Natural killer cell (primary cell): ENCODE data around the gene MICB. TPM values are rescaled to one million over a fixed set of nuclear protein-coding genes. Genes with fewer than 3 reads are reported as not detected.
"Not testable (repeated sequence)": the region's sequence is repeated elsewhere in the genome, so short reads cannot be mapped to it uniquely, and the experiment has no call there.

ENCODE experiments used
- ATAC-seq, 3 donors: fragments of 150-1000 bp in 2 of 3; fragments of 200-7000 bp in 1 of 3; cut with Tn5 transposase; 1 replicate in 1 of 3; 2 replicates in 2 of 3; pipeline ENCODE4 v1.10.0; 2021; ENCODE audit warnings: mild to moderate bottlenecking in 2 of 3, moderate library complexity in 2 of 3
- DNase-seq, 2 donors: peaks; one replicate each; pipeline versions ENCODE4 v3.0.0 to v3.0.0-alpha.2; 2013 to 2021; ENCODE audit warnings: mixed read lengths in 1 of 2
- H3K27ac ChIP-seq: one replicate; pipeline ENCODE4 v1.5.1; 2013; ENCODE audit warnings: mild to moderate bottlenecking, low read length
- H3K27me3 ChIP-seq: one replicate; pipeline ENCODE4 v1.6.1; 2013; ENCODE audit warnings: low read length; ENCODE audit not compliant: control insufficient read depth, insufficient read depth
- H3K36me3 ChIP-seq: one replicate; pipeline ENCODE4 v1.6.1; 2013; ENCODE audit warnings: low read length; ENCODE audit not compliant: control insufficient read depth, insufficient read depth
- H3K4me1 ChIP-seq: one replicate; pipeline ENCODE4 v1.6.1; 2013; ENCODE audit warnings: low read length; ENCODE audit not compliant: control insufficient read depth, insufficient read depth
- H3K4me3 ChIP-seq: one replicate; pipeline ENCODE4 v1.5.1; 2013; ENCODE audit warnings: low read length
- H3K9me3 ChIP-seq: one replicate; pipeline ENCODE4 v1.6.1; 2013; ENCODE audit warnings: low read length; ENCODE audit not compliant: control insufficient read depth, insufficient read depth
- H3K27ac Mint-ChIP-seq, 2 donors: one replicate each; pipeline ENCODE4 v1.8.0; 2022; ENCODE audit warnings: mild to moderate bottlenecking in 2 of 2, mixed read lengths in 2 of 2, moderate library complexity in 1 of 2
- H3K27me3 Mint-ChIP-seq, 2 donors: one replicate each; pipeline ENCODE4 v1.8.0; 2022; ENCODE audit warnings: low read depth in 2 of 2, mixed read lengths in 2 of 2
- H3K36me3 Mint-ChIP-seq: one replicate; pipeline ENCODE4 v1.8.0; 2022; ENCODE audit warnings: mixed read lengths
- H3K4me1 Mint-ChIP-seq, 2 donors: one replicate each; pipeline ENCODE4 v1.8.0; 2022; ENCODE audit warnings: mixed read lengths in 2 of 2
- H3K4me3 Mint-ChIP-seq: one replicate; pipeline ENCODE4 v1.8.0; 2022; ENCODE audit warnings: mild to moderate bottlenecking, moderate library complexity, mixed read lengths
- H3K9me3 Mint-ChIP-seq, 2 donors: one replicate each; pipeline ENCODE4 v1.8.0; 2022; ENCODE audit warnings: mixed read lengths in 2 of 2
- WGBS: methylation state at CpG from one replicate; pipeline ENCODE4 v1.1.7; 2013; ENCODE audit warnings: missing lambda C conversion rate; ENCODE audit not compliant: insufficient coverage; 5-methylcytosine and 5-hydroxymethylcytosine counted together
- intact Hi-C: fragments of 100-400 bp; cut with micrococcal nuclease; formaldehyde crosslinking; loops from one replicate; pipeline ENCODE4 v1.14.2; 2022
- total RNA-seq, 4 donors: library from RNA; stranded (reverse); fragments of 120-200 nt in 1 of 4; gene quantifications; one replicate each; pipeline versions ENCODE4 v1.2.3 to v1.2.4, GENCODE V29; 2013 to 2022
- TF ChIP-seq, protein P1 (sequence below): fragments of 200-600 bp; IDR thresholded peaks from one replicate; pipeline ENCODE4 v1.8.0; 2022; ENCODE audit warnings: antibody characterized with exemption

The MICB gene
- total RNA-seq, 3 donors from 2014 or later (not counting 1 experiment from before 2014, with no cell fraction given), result 33.5 to 39.0 (median 37.6) TPM

DNA sequence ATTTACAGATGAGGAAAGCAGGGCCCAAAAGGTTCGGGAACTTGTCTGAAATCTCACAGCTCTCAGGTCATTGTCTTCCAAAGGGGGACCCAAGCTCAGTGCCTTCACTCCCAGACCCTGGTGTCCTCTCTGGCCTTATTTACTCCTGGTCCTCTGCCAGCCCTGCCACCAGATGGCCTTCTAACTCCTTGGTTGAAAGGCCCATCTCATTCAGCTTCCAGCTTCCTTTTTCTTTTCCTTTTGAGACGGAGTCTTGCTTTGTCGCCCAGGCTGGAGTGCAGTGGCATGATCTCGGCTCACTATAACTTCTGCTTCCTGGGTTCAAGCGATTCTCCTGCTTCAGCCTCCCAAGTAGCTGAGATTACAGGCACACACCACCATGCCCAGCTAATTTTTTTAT is 53.4 kb downstream of the MICB start:
- H3K9me3 Mint-ChIP-seq, result not testable (repeated sequence)
- intact Hi-C loops, result loop anchor here (1.0 kb wide), 1 partner anchor 47 kb away; no protein-coding TSS in a partner anchor

DNA sequence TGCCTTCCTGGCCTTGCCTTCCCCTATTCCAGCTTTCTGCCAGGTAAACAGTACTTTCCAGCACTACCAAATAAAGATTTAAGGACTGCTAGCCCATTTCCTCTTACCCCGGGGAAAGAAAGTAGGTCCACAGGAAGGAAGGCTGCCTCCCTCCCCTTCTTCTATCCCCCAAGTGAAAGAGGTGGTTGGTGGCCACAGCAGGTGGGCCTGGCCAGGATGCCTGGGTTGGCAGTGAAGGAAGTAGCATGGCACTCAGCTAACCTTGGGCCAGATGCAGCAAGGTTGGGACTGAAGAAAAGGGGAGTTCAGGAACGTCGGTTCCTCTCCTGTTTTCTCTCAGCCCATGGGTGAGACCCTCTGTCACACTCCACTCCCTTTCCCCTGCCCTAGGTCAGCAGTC is 58.4 kb downstream of the MICB start:
- H3K36me3 Mint-ChIP-seq, result no peaks in the 10 kb centered on the region
- no peak overlapping the region for H3K4me3 ChIP-seq
- ATAC-seq (no peak), DNase-seq (peak in 1 of 2 donors; percentile 34)
- H3K27ac Mint-ChIP-seq, result peak overlapping the region in 1 of 2 donors; percentile 65
- no peaks in the 10 kb centered on the region for H3K36me3 ChIP-seq
- TF ChIP-seq, protein P1, sequence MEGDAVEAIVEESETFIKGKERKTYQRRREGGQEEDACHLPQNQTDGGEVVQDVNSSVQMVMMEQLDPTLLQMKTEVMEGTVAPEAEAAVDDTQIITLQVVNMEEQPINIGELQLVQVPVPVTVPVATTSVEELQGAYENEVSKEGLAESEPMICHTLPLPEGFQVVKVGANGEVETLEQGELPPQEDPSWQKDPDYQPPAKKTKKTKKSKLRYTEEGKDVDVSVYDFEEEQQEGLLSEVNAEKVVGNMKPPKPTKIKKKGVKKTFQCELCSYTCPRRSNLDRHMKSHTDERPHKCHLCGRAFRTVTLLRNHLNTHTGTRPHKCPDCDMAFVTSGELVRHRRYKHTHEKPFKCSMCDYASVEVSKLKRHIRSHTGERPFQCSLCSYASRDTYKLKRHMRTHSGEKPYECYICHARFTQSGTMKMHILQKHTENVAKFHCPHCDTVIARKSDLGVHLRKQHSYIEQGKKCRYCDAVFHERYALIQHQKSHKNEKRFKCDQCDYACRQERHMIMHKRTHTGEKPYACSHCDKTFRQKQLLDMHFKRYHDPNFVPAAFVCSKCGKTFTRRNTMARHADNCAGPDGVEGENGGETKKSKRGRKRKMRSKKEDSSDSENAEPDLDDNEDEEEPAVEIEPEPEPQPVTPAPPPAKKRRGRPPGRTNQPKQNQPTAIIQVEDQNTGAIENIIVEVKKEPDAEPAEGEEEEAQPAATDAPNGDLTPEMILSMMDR, result no peak
- H3K27ac ChIP-seq, result no peak overlapping the region
- no peak overlapping the region for H3K4me3 Mint-ChIP-seq
- no peaks in the 10 kb centered on the region for H3K27me3 ChIP-seq
- 31% methylated on average over 2 of the region's 3 CpGs for WGBS
- no peaks in the 10 kb centered on the region for H3K9me3 Mint-ChIP-seq
- no peaks in the 10 kb centered on the region for H3K27me3 Mint-ChIP-seq
- peaks cover 40 to 49% of the 10 kb centered on the region in 2 donors for H3K4me1 Mint-ChIP-seq
- no peaks in the 10 kb centered on the region for H3K9me3 ChIP-seq
- intact Hi-C loops, result loop anchor here (5.0 kb wide), 1 partner anchor 106 kb away; the partner anchor contains the start of genes C6orf47 and GPANK1
- H3K4me1 ChIP-seq, result peaks cover 60% of the 10 kb centered on the region

More for the DNA sequence above, 53.4 kb downstream of the MICB start:
- DNase-seq (peak; percentile 57 to 86), ATAC-seq (peak; percentile 40 to 63 (median 41))
- peaks cover 28 to 39% of the 10 kb centered on the region in 2 donors for H3K4me1 Mint-ChIP-seq
- TF ChIP-seq, protein P1, result peak; percentile 66
- peaks cover 38% of the 10 kb centered on the region for H3K4me1 ChIP-seq
- 11% methylated on average over 5 of the region's 5 CpGs for WGBS
- H3K36me3 ChIP-seq, H3K9me3 ChIP-seq, H3K27ac ChIP-seq, H3K27me3 Mint-ChIP-seq, H3K27me3 ChIP-seq, H3K4me3 ChIP-seq, H3K36me3 Mint-ChIP-seq: not testable (repeated sequence)
- peak overlapping the region; percentile 38 to 80 for H3K27ac Mint-ChIP-seq
- H3K4me3 Mint-ChIP-seq, result peak overlapping the region; percentile 6

DNA sequence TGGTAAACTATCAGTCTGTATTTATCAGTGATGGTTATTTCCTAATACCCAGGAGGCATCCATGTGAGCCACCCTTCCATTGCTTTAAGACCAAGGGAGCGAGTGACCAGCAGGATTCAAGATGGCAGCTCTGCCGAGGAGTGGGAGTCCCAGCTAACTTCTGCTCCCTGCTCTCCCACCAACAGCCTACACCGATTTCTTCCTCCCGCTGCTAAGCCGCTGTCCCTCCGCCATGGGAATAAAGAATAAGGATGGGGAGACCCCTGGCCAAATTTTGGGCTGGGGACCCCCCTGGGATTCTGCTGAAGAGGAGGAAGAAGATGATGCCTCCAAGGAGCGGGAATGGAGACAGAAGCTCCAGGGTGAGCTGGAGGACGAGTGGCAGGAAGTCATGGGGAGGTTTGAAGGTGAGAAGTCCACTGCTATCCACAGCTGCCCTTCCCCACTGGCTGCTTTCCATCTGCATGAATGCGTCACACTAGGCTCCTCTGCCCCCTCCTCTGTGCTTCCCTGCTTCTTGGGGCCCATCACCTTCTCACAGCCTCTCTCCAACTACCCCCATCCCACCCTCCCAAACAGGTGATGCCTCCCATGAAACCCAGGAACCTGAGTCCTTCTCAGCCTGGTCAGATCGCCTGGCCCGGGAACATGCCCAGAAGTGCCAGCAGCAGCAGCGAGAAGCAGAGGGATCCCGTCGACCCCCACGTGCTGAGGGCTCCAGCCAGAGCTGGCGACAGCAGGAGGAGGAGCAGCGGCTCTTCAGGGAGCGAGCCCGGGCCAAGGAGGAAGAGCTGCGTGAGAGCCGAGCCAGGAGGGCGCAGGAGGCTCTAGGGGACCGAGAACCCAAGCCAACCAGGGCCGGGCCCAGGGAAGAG is 59.7 kb downstream of the MICB start:
- no peak for DNase-seq
- intact Hi-C loops, result loop anchor here (2.0 to 5.0 kb wide), 2 partner anchors 15 to 105 kb away; partner anchors contain the start of genes C6orf47, GPANK1 and LTA
- Mint-ChIP-seq H3K4me1 (peaks cover 47 to 55% of the 10 kb centered on the region in 2 donors), H3K36me3 (no peaks in the 10 kb centered on the region), H3K27ac (peak overlapping the region; percentile 98), H3K4me3 (peak overlapping the region; percentile 82), H3K9me3 (no peaks in the 10 kb centered on the region), H3K27me3 (no peaks in the 10 kb centered on the region)
- H3K4me1 ChIP-seq, result peaks cover 66% of the 10 kb centered on the region
- 65% methylated on average over 22 of the region's 24 CpGs for WGBS
- ATAC-seq, result no peak
- no peaks in the 10 kb centered on the region for H3K9me3 ChIP-seq
- H3K27me3 ChIP-seq, result no peaks in the 10 kb centered on the region
- no peak overlapping the region for H3K4me3 ChIP-seq
- H3K36me3 ChIP-seq, result no peaks in the 10 kb centered on the region
- TF ChIP-seq, protein P1, result no peak
- peak overlapping the region; percentile 90 for H3K27ac ChIP-seq
